ENCODE measurements around the gene REL.
"Not testable (repeated sequence)": the region's sequence is repeated elsewhere in the genome, so short reads cannot be mapped to it uniquely, and the experiment has no call there.

The REL gene

GRCh38 chr2:60906395-60906794, 25.0 kb downstream of the REL start:
- Histone ChIP-seq H3K27ac (ENCODE audit: poor library complexity, severe bottlenecking) (no peak overlapping the region), H3K36me3 (ENCODE audit: low read depth) (peaks cover 32% of the 10 kb centered on the region), H3K27me3 (ENCODE audit: insufficient read depth, poor library complexity, severe bottlenecking) (no peaks in the 10 kb centered on the region), H3K4me3 (ENCODE audit: severe bottlenecking) (no peak overlapping the region), H3K4me1 (ENCODE audit: insufficient read depth, poor library complexity, severe bottlenecking) (no peaks in the 10 kb centered on the region), H3K9me3 (ENCODE audit: severe bottlenecking) (peaks cover 2% of the 10 kb centered on the region)
- no peak for DNase-seq (ENCODE audit: low spot score)
- TF ChIP-seq CTCF (IDR thresholded peaks at IDR 0.05; ENCODE audit: poor library complexity, severe bottlenecking): no peak
- no peak for ATAC-seq (ENCODE audit: low read depth)

- H3K27ac ChIP-seq (ENCODE audit: poor library complexity, severe bottlenecking): no peak overlapping the region
- H3K36me3 ChIP-seq (ENCODE audit: low read depth): peaks cover 26% of the 10 kb centered on the region
- H3K4me3 ChIP-seq (ENCODE audit: severe bottlenecking): no peak overlapping the region
- DNase-seq (ENCODE audit: low spot score) (no peak), ATAC-seq (ENCODE audit: low read depth) (no peak)
- H3K4me1 ChIP-seq (ENCODE audit: insufficient read depth, poor library complexity, severe bottlenecking): no peaks in the 10 kb centered on the region
- H3K9me3 ChIP-seq (ENCODE audit: severe bottlenecking): peaks cover 2% of the 10 kb centered on the region
- no peak for TF ChIP-seq CTCF (IDR thresholded peaks at IDR 0.05; ENCODE audit: poor library complexity, severe bottlenecking)
- H3K27me3 ChIP-seq (ENCODE audit: insufficient read depth, poor library complexity, severe bottlenecking): no peaks in the 10 kb centered on the region
These were observed 26.0 kb downstream of the REL start for GRCh38 chr2:60907329-60907728.

- H3K4me3 ChIP-seq (ENCODE audit: severe bottlenecking): no peak overlapping the region
- no peaks in the 10 kb centered on the region for H3K9me3 ChIP-seq (ENCODE audit: severe bottlenecking)
- no peak overlapping the region for H3K27ac ChIP-seq (ENCODE audit: poor library complexity, severe bottlenecking)
- ATAC-seq (ENCODE audit: low read depth): no peak
- H3K4me1 ChIP-seq (ENCODE audit: insufficient read depth, poor library complexity, severe bottlenecking): no peaks in the 10 kb centered on the region
- TF ChIP-seq CTCF (IDR thresholded peaks at IDR 0.05; ENCODE audit: poor library complexity, severe bottlenecking): no peak
- DNase-seq (ENCODE audit: low spot score): no peak
- no peaks in the 10 kb centered on the region for H3K27me3 ChIP-seq (ENCODE audit: insufficient read depth, poor library complexity, severe bottlenecking)
- H3K36me3 ChIP-seq (ENCODE audit: low read depth): peaks cover 52% of the 10 kb centered on the region
These were observed 44.8 kb downstream of the REL start for GRCh38 chr2:60925994-60926740.

GRCh38 chr2:60926741-60927552, 45.6 kb downstream of the REL start:
- TF ChIP-seq CTCF (IDR thresholded peaks at IDR 0.05; ENCODE audit: poor library complexity, severe bottlenecking): no peak
- ATAC-seq (ENCODE audit: low read depth) (no peak), DNase-seq (ENCODE audit: low spot score) (no peak)
- no peak overlapping the region for H3K27ac ChIP-seq (ENCODE audit: poor library complexity, severe bottlenecking)
- no peaks in the 10 kb centered on the region for H3K4me1 ChIP-seq (ENCODE audit: insufficient read depth, poor library complexity, severe bottlenecking)
- no peaks in the 10 kb centered on the region for H3K27me3 ChIP-seq (ENCODE audit: insufficient read depth, poor library complexity, severe bottlenecking)
- no peaks in the 10 kb centered on the region for H3K9me3 ChIP-seq (ENCODE audit: severe bottlenecking)
- no peak overlapping the region for H3K4me3 ChIP-seq (ENCODE audit: severe bottlenecking)
- peaks cover 44% of the 10 kb centered on the region for H3K36me3 ChIP-seq (ENCODE audit: low read depth)

- H3K4me3 ChIP-seq (ENCODE audit: severe bottlenecking); DNase-seq (ENCODE audit: low spot score); ATAC-seq (ENCODE audit: low read depth); H3K27ac ChIP-seq (ENCODE audit: poor library complexity, severe bottlenecking); H3K36me3 ChIP-seq (ENCODE audit: low read depth); H3K27me3 ChIP-seq (ENCODE audit: insufficient read depth, poor library complexity, severe bottlenecking); H3K9me3 ChIP-seq (ENCODE audit: severe bottlenecking); H3K4me1 ChIP-seq (ENCODE audit: insufficient read depth, poor library complexity, severe bottlenecking): not testable (repeated sequence)
These were observed 50.7 kb downstream of the REL start for GRCh38 chr2:60932061-60932460.

Measured in RWPE2 (cell line).